Bronchus fibroblast of lung (primary cell): ENCODE measurements around the gene AMZ2. TPM values are rescaled to one million over a fixed set of nuclear protein-coding genes. Genes with fewer than 3 reads are reported as not detected.

Source experiments
- total RNA-seq: library from RNA; depleted of rRNA; stranded (reverse); fragments of >200 nt; gene quantifications from 2 replicates; pipeline ENCODE4 v1.2.3, GENCODE V29; 2015

AMZ2 gene, protein sequence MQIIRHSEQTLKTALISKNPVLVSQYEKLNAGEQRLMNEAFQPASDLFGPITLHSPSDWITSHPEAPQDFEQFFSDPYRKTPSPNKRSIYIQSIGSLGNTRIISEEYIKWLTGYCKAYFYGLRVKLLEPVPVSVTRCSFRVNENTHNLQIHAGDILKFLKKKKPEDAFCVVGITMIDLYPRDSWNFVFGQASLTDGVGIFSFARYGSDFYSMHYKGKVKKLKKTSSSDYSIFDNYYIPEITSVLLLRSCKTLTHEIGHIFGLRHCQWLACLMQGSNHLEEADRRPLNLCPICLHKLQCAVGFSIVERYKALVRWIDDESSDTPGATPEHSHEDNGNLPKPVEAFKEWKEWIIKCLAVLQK
- total RNA-seq: 79.4 and 87.9 TPM in 2 replicates

DNA sequence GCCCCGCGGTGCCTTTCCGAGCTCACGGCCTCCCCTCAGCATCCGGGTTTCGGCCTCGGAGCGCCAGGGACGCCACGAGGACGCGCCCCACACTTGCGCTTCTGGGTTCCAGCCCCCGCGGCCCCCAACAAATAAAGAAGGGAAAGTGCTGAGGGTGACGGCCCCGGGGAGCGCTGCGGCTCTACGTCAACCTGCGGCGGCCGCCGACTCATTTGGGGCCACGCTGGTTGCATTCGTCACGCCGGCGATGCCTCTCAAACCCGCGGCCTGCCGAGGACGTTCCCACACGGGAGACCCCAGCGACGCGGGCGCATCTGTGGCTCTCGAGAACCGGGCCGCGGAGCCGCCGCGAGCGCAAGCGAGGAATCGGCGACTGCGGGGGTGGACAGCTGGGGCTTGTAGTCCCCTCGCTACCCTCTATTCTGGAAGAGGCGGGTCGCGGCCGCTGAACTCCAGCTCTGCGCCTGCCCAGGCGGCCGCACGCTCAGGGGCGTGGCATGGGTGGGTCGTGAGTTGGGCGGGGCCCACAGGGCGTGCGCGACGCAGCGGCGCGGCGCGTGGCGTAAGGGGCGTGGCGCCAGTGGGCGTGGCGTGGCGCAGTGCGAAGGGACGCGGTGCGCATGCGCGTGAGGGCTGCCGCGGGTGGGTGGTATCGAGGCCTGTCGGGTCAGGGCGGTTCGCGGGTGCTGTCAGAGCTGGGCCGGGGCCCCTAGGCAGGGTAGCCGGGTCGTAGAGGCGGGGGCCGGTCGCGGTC is at the start of gene AMZ2:
Gene AMZ2, plus strand, starts transcription at position 599 of the 754 bp plus-strand sequence. CDS start 2,145 bp downstream, outside the sequence.

DNA sequence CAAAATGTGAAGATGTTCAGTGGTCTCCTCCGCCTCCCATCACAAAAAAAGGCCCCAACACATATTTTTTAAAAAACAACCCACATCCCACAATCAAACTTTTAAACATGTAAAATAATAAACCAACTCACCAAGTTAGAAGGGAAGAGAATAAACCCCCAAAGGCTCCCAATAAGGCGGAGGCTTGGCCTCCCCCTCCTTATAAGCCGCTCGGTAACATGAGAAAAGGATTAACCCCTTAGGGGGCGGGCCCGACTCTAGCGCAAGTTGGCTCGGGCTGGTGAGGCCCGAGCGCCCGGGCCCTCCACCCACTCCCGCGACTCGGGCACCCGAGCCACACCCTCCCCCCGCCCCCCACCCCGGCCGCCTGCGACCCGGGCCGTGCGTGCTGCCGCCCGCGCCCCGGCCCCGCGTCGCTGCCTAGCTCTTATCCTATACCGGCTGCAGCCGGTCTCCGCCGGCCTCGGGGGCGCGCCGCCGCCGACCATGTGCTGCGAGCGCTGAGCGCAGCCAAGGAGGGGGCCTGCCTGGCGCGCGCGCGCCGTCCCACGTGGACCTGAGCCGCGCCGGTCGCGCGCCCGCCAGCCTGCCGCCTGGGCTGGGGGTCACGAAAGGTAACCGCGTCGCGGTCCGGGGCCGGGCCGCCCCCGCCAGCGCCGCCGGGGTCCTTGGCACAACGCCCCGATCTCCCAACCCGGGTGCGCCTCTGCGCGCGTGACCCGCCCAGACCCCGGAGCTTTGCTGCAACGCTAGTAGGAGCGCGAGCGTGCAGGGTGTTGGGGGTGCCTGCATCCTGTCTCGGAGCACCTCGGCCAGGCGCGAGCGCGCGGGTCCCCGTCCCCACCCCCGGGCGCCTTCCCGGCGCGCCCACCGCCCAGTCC is 43.4 kb downstream of the AMZ2 start, which contains the start of the genes ARSG and SLC16A6:
Gene ARSG, plus strand, starts transcription at position 541 of the 881 bp plus-strand sequence. CDS start 15,999 bp downstream, outside the sequence.
Gene SLC16A6, minus strand, starts transcription at position 173 of the 881 bp plus-strand sequence. CDS start 12,807 bp downstream, outside the sequence.

Other genes with a start within 250 kb of the AMZ2 start
- 274 and 297 TPM in 2 replicates for gene KPNA2, start 212.3 kb upstream of the AMZ2 start, total RNA-seq
- gene SLC16A6, start 43.1 kb downstream of the AMZ2 start, total RNA-seq: 0.50 and 0.89 TPM in 2 replicates
- 2.9 and 3.0 TPM in 2 replicates for gene ARSG, start 43.5 kb downstream of the AMZ2 start, total RNA-seq
- gene WIPI1, start 209.5 kb downstream of the AMZ2 start, total RNA-seq: 83.9 and 92.6 TPM in 2 replicates